GM18499 (cell line): ENCODE measurements around the gene SNTA1.
"Not testable (repeated sequence)": the region's sequence is repeated elsewhere in the genome, so short reads cannot be mapped to it uniquely, and the experiment has no call there.

Experiments used
- ATAC-seq: cut with Tn5 transposase; IDR thresholded peaks from one replicate; pipeline ENCODE4 v1.9.1; 2021; ENCODE audit warnings: moderate number of reproducible peaks; ENCODE audit not compliant: insufficient read depth, unreplicated experiment

The SNTA1 gene

GRCh38 chr20:33400812-33401183, 42.8 kb downstream of the SNTA1 start:
- ATAC-seq, result no peak

GRCh38 chr20:33399924-33400323, 43.6 kb downstream of the SNTA1 start:
- ATAC-seq, result no peak

GRCh38 chr20:33394718-33395117, 48.8 kb downstream of the SNTA1 start:
- ATAC-seq, result no peak

GRCh38 chr20:33393609-33394008, 50.0 kb downstream of the SNTA1 start:
- ATAC-seq, result no peak

- ATAC-seq, result no peak
Measured at GRCh38 chr20:33391722-33392415, 51.7 kb downstream of the SNTA1 start.

GRCh38 chr20:33389326-33389725, 54.2 kb downstream of the SNTA1 start:
- not testable (repeated sequence) for ATAC-seq

GRCh38 chr20:33388268-33388667, 55.3 kb downstream of the SNTA1 start:
- ATAC-seq, result no peak

- no peak for ATAC-seq
Measured at GRCh38 chr20:33387177-33387576, 56.4 kb downstream of the SNTA1 start.

- ATAC-seq, result no peak
Measured at GRCh38 chr20:33386673-33387072, 56.9 kb downstream of the SNTA1 start.

- ATAC-seq, result no peak
Measured at GRCh38 chr20:33377366-33377765, 66.2 kb downstream of the SNTA1 start.

GRCh38 chr20:33373735-33374605, 69.6 kb downstream of the SNTA1 start:
- ATAC-seq, result no peak

GRCh38 chr20:33372993-33373441, 70.5 kb downstream of the SNTA1 start:
- no peak for ATAC-seq

- no peak for ATAC-seq
Measured at GRCh38 chr20:33370291-33370690, 73.3 kb downstream of the SNTA1 start.

- no peak for ATAC-seq
Measured at GRCh38 chr20:33362898-33363297, 80.7 kb downstream of the SNTA1 start.

- ATAC-seq, result no peak
Measured at GRCh38 chr20:33359399-33360261, 83.9 kb downstream of the SNTA1 start.
